CD4-positive, alpha-beta T cell (primary cell): Measurements from ENCODE around the gene LYPD6B. TPM values are rescaled to one million over a fixed set of nuclear protein-coding genes. Genes with fewer than 3 reads are reported as not detected.

Source experiments
- ATAC-seq: fragments of 200-7000 bp; cut with Tn5 transposase; one replicate; pipeline ENCODE4 v1.10.0; 2022; ENCODE audit warnings: mild to moderate bottlenecking; ENCODE audit not compliant: poor library complexity
- CTCF ChIA-PET: fragments of 350-600 bp; sonication (Branson Sonifier 250); formaldehyde crosslinking; loops from one replicate; lab custom pipeline; 2021; ENCODE audit warnings: antibody characterized with exemption, inconsistent platforms; lab: Charles Lee
- POLR2A ChIA-PET: fragments of 350-600 bp; sonication (Branson Sonifier 250); formaldehyde crosslinking; loops from one replicate; lab custom pipeline; 2021; ENCODE audit warnings: antibody characterized with exemption, inconsistent platforms; lab: Charles Lee
- DNase-seq, 14 experiments: peaks; one replicate each; pipeline ENCODE4 v3.0.0-alpha.2; 2013 to 2020; ENCODE audit warnings: mixed read lengths in 2 of 14
- H3K27ac ChIP-seq, 2 donors: one replicate each; pipeline versions ENCODE4 v1.5.1 to v1.7.0; 2013; ENCODE audit warnings: low read length in 2 of 2, low read depth in 1 of 2, mild to moderate bottlenecking in 1 of 2
- H3K27me3 ChIP-seq, 2 experiments: 1 replicate in 1 of 2; 2 replicates in 1 of 2; pipeline versions ENCODE4 v1.6.1 to v1.7.0; 2013; ENCODE audit warnings: low read length in 2 of 2, control low read depth in 1 of 2, mild to moderate bottlenecking in 1 of 2, moderate library complexity in 1 of 2; ENCODE audit not compliant: insufficient read depth in 2 of 2, control insufficient read depth in 1 of 2
- H3K36me3 ChIP-seq: one replicate; pipeline ENCODE4 v1.6.1; 2013; ENCODE audit warnings: low read length, control low read depth; ENCODE audit not compliant: insufficient read depth
- H3K4me1 ChIP-seq: one replicate; pipeline ENCODE4 v1.6.1; 2013; ENCODE audit warnings: low read length, control low read depth; ENCODE audit not compliant: insufficient read depth
- H3K4me3 ChIP-seq: one replicate; pipeline ENCODE4 v1.5.1; 2013; ENCODE audit warnings: mild to moderate bottlenecking, low read length, moderate library complexity
- H3K9me3 ChIP-seq, 2 experiments: 1 replicate in 1 of 2; 2 replicates in 1 of 2; pipeline versions ENCODE4 v1.6.1 to v1.7.0; 2013; ENCODE audit warnings: low read length in 2 of 2, mild to moderate bottlenecking in 2 of 2, control low read depth in 1 of 2, moderate library complexity in 1 of 2; ENCODE audit not compliant: control insufficient read depth in 1 of 2, insufficient read depth in 1 of 2
- H3K27ac Mint-ChIP-seq: one replicate; pipeline ENCODE4 v1.8.0; 2020; ENCODE audit warnings: mixed read lengths
- H3K27me3 Mint-ChIP-seq: one replicate; pipeline ENCODE4 v1.8.0; 2021; ENCODE audit warnings: mixed read lengths
- H3K36me3 Mint-ChIP-seq: one replicate; pipeline ENCODE4 v1.8.0; 2021; ENCODE audit warnings: low read depth, mixed read lengths
- H3K4me1 Mint-ChIP-seq: one replicate; pipeline ENCODE4 v1.8.0; 2021; ENCODE audit warnings: low read depth, mixed read lengths
- H3K4me3 Mint-ChIP-seq: one replicate; pipeline ENCODE4 v1.8.0; 2020; ENCODE audit warnings: mild to moderate bottlenecking, mixed read lengths
- H3K9me3 Mint-ChIP-seq: one replicate; pipeline ENCODE4 v1.8.0; 2020; ENCODE audit warnings: mixed read lengths
- CTCF ChIP-seq: fragments of 200-600 bp; IDR thresholded peaks from one replicate; pipeline ENCODE4 v1.8.0; 2022; ENCODE audit warnings: antibody characterized with exemption, mild to moderate bottlenecking
- intact Hi-C, 2 experiments: fragments of 100-400 bp; cut with DNase I in 1 of 2; cut with micrococcal nuclease in 1 of 2; formaldehyde crosslinking; loops; one replicate each; pipeline versions ENCODE4 v1.15.1 to v1.9.0; 2023 to 2025; cut with DNase I, micrococcal nuclease
- total RNA-seq, 174 experiments: library from RNA in 2 of 174; stranded (reverse) in 2 of 174; gene quantifications; one replicate each; pipeline ENCODE4 v1.2.3 and lab custom pipeline; 2021 to 2026

Gene LYPD6B
- total RNA-seq, 2 experiments from 2014 or later: not detected

GRCh38 chr2:149169656-149170055, 131.2 kb downstream of the LYPD6B start:
- peaks cover 8% of the 10 kb centered on the region for H3K4me1 ChIP-seq
- POLR2A ChIA-PET: interaction anchor here (1.0 kb wide), 1 partner anchor 15 kb away, joined by 3 read pairs; no protein-coding TSS in a partner anchor
- intact Hi-C loops: no loop called here
- H3K4me1 Mint-ChIP-seq: peaks cover 8% of the 10 kb centered on the region
- ATAC-seq (no peak), DNase-seq (no peak)
- no peaks in the 10 kb centered on the region for H3K9me3 ChIP-seq
- H3K27me3 Mint-ChIP-seq: no peaks in the 10 kb centered on the region
- H3K27ac ChIP-seq: no peak overlapping the region
- H3K36me3 Mint-ChIP-seq: no peaks in the 10 kb centered on the region
- no peak for TF ChIP-seq CTCF
- no peak overlapping the region for H3K4me3 Mint-ChIP-seq
- no peaks in the 10 kb centered on the region for H3K36me3 ChIP-seq
- CTCF ChIA-PET: no interaction called here
- no peak overlapping the region for H3K27ac Mint-ChIP-seq
- H3K4me3 ChIP-seq: no peak overlapping the region
- H3K27me3 ChIP-seq: no peaks in the 10 kb centered on the region
- H3K9me3 Mint-ChIP-seq: peaks cover 4% of the 10 kb centered on the region

GRCh38 chr2:149170156-149170555, 131.7 kb downstream of the LYPD6B start:
- Histone ChIP-seq H3K9me3 (no peaks in the 10 kb centered on the region), H3K4me3 (no peak overlapping the region), H3K36me3 (no peaks in the 10 kb centered on the region), H3K4me1 (peaks cover 8% of the 10 kb centered on the region), H3K27ac (no peak overlapping the region), H3K27me3 (no peaks in the 10 kb centered on the region)
- H3K27ac Mint-ChIP-seq: no peak overlapping the region
- no peak for TF ChIP-seq CTCF
- peaks cover 8% of the 10 kb centered on the region for H3K4me1 Mint-ChIP-seq
- POLR2A ChIA-PET: interaction anchor here (1.0 kb wide), 1 partner anchor 15 kb away, joined by 3 read pairs; no protein-coding TSS in a partner anchor
- no peak overlapping the region for H3K4me3 Mint-ChIP-seq
- peaks cover 4% of the 10 kb centered on the region for H3K9me3 Mint-ChIP-seq
- intact Hi-C loops: no loop called here
- no peaks in the 10 kb centered on the region for H3K36me3 Mint-ChIP-seq
- H3K27me3 Mint-ChIP-seq: no peaks in the 10 kb centered on the region
- CTCF ChIA-PET: no interaction called here
- DNase-seq (no peak), ATAC-seq (no peak)

- Mint-ChIP-seq H3K27me3 (no peaks in the 10 kb centered on the region), H3K9me3 (peaks cover 4% of the 10 kb centered on the region), H3K4me3 (no peak overlapping the region), H3K36me3 (no peaks in the 10 kb centered on the region), H3K27ac (no peak overlapping the region), H3K4me1 (peaks cover 8% of the 10 kb centered on the region)
- no peak for TF ChIP-seq CTCF
- H3K9me3 ChIP-seq: no peaks in the 10 kb centered on the region
- intact Hi-C loops: no loop called here
- H3K4me1 ChIP-seq: peaks cover 8% of the 10 kb centered on the region
- DNase-seq (no peak), ATAC-seq (no peak)
- ChIA-PET POLR2A (no interaction called here), CTCF (no interaction called here)
- H3K27ac ChIP-seq: no peak overlapping the region
- H3K4me3 ChIP-seq: no peak overlapping the region
- H3K27me3 ChIP-seq: no peaks in the 10 kb centered on the region
- H3K36me3 ChIP-seq: no peaks in the 10 kb centered on the region
Measured at GRCh38 chr2:149170911-149171310, 132.4 kb downstream of the LYPD6B start.
